ENCODE data around the gene TBC1D1. TPM values are rescaled to one million over a fixed set of nuclear protein-coding genes. Genes with fewer than 3 reads are reported as not detected.
A peak's percentile ranks its signal among the peaks of the same experiment; 100 is the strongest.

TBC1D1 gene
- polyA plus RNA-seq (2011; rRNA removed) (37.0 and 50.7 TPM in 2 replicates), polyA minus RNA-seq (2011; rRNA and poly(A)+ RNA removed) (52.5 and 54.2 TPM in 2 replicates)

- POLR2A ChIA-PET: no interaction called here
- TF ChIP-seq CTCF (IDR thresholded peaks at IDR 0.05; ENCODE audit: low read depth, low read length): no peak
- CTCF ChIA-PET: interaction anchor here (0.6 to 1.0 kb wide), 2 partner anchors 86 to 171 kb away, joined by 3 to 5 read pairs; no protein-coding TSS in a partner anchor
- DNase-seq (ENCODE audit: low read depth, low spot score): no peak
- Histone ChIP-seq H3K4me3 (ENCODE audit: low read depth, low read length) (peak within 1 kb of the TSS; percentile 65), H3K9me3 (ENCODE audit: control insufficient read depth, insufficient read depth, low read length) (no peaks in the 10 kb centered on the region; the same call in 1 of the 2 replicates), H3K27ac (ENCODE audit: low read depth, low read length) (peak within 1 kb of the TSS; percentile 11), H3K27me3 (ENCODE audit: control insufficient read depth, insufficient read depth, low read length) (peaks cover 28% of the 10 kb centered on the region)
Observed at GRCh38 chr4:37890801-37891259, at the start of gene TBC1D1. TSS of gene TBC1D1 (plus strand) at chr4:37891084. CDS start at chr4:37902096, 11,012 bp downstream.

- H3K27me3 ChIP-seq (ENCODE audit: control insufficient read depth, insufficient read depth, low read length): no peaks in the 10 kb centered on the region
Observed at GRCh38 chr4:37844204-37844603, 46.7 kb upstream of the TBC1D1 start.

GRCh38 chr4:37845201-37845600 lies 45.7 kb upstream of the TBC1D1 start:
- POLR2A ChIA-PET: no interaction called here
- no peak for TF ChIP-seq CTCF (IDR thresholded peaks at IDR 0.05; ENCODE audit: low read depth, low read length)
- no peak overlapping the region for H3K27ac ChIP-seq (ENCODE audit: low read depth, low read length)
- H3K9me3 ChIP-seq (ENCODE audit: control insufficient read depth, insufficient read depth, low read length): no peaks in the 10 kb centered on the region
- DNase-seq (ENCODE audit: low read depth, low spot score): no peak
- no peak overlapping the region for H3K4me3 ChIP-seq (ENCODE audit: low read depth, low read length)
- no peaks in the 10 kb centered on the region for H3K27me3 ChIP-seq (ENCODE audit: control insufficient read depth, insufficient read depth, low read length)
- CTCF ChIA-PET: interaction anchor here (0.6 kb wide), 1 partner anchor 10 kb away, joined by 3 read pairs; no protein-coding TSS in a partner anchor

More at GRCh38 chr4:37844204-37844603, 46.7 kb upstream of the TBC1D1 start:
- CTCF ChIA-PET: no interaction called here
- no peaks in the 10 kb centered on the region for H3K9me3 ChIP-seq (ENCODE audit: control insufficient read depth, insufficient read depth, low read length)
- H3K4me3 ChIP-seq (ENCODE audit: low read depth, low read length): no peak overlapping the region
- H3K27ac ChIP-seq (ENCODE audit: low read depth, low read length): no peak overlapping the region
- no peak for TF ChIP-seq CTCF (IDR thresholded peaks at IDR 0.05; ENCODE audit: low read depth, low read length)
- POLR2A ChIA-PET: no interaction called here
- DNase-seq (ENCODE audit: low read depth, low spot score): no peak

- no peak overlapping the region for H3K4me3 ChIP-seq (ENCODE audit: low read depth, low read length)
- CTCF ChIA-PET: no interaction called here
- no peak overlapping the region for H3K27ac ChIP-seq (ENCODE audit: low read depth, low read length)
- no peaks in the 10 kb centered on the region for H3K9me3 ChIP-seq (ENCODE audit: control insufficient read depth, insufficient read depth, low read length)
- no peak for TF ChIP-seq CTCF (IDR thresholded peaks at IDR 0.05; ENCODE audit: low read depth, low read length)
- H3K27me3 ChIP-seq (ENCODE audit: control insufficient read depth, insufficient read depth, low read length): no peaks in the 10 kb centered on the region
- POLR2A ChIA-PET: no interaction called here
- no peak for DNase-seq (ENCODE audit: low read depth, low spot score)
Observed at GRCh38 chr4:37847311-37847884, 43.5 kb upstream of the TBC1D1 start.

- CTCF ChIA-PET: no interaction called here
- no peaks in the 10 kb centered on the region for H3K27me3 ChIP-seq (ENCODE audit: control insufficient read depth, insufficient read depth, low read length)
- no peak for TF ChIP-seq CTCF (IDR thresholded peaks at IDR 0.05; ENCODE audit: low read depth, low read length)
- DNase-seq (ENCODE audit: low read depth, low spot score): no peak
- POLR2A ChIA-PET: no interaction called here
- H3K4me3 ChIP-seq (ENCODE audit: low read depth, low read length): no peak overlapping the region
- H3K27ac ChIP-seq (ENCODE audit: low read depth, low read length): no peak overlapping the region
- H3K9me3 ChIP-seq (ENCODE audit: control insufficient read depth, insufficient read depth, low read length): no peaks in the 10 kb centered on the region
Observed at GRCh38 chr4:37852376-37852775, 38.5 kb upstream of the TBC1D1 start.

Data from AG04450 (cell line).